WTC11 (cell line): ENCODE data around the gene SIGMAR1. TPM values are rescaled to one million over a fixed set of nuclear protein-coding genes. Genes with fewer than 3 reads are reported as not detected.

Experiments used
- ATAC-seq: fragments of 200-7000 bp; cut with Tn5 transposase; 2 replicates; pipeline ENCODE4 v1.10.0; 2021; ENCODE audit warnings: mild to moderate bottlenecking, moderate library complexity
- CTCF ChIA-PET: fragments of 300-600 bp; sonication (Branson Sonifier 250); formaldehyde crosslinking; loops from one replicate; lab custom pipeline; 2021; ENCODE audit warnings: antibody characterized with exemption; lab: Charles Lee
- POLR2A ChIA-PET: fragments of 350-600 bp; sonication (Branson Sonifier 250); formaldehyde crosslinking; loops from one replicate; lab custom pipeline; 2021; ENCODE audit warnings: antibody characterized with exemption; lab: Charles Lee
- DNase-seq: peaks from one replicate; pipeline ENCODE4 v3.0.0; 2021; ENCODE audit warnings: low spot score
- H3K27ac Mint-ChIP-seq: 2 replicates; pipeline ENCODE4 v1.8.0; 2021; ENCODE audit warnings: mixed read lengths
- H3K27me3 Mint-ChIP-seq: 2 replicates; pipeline ENCODE4 v1.8.0; 2021; ENCODE audit warnings: low read depth, mild to moderate bottlenecking, moderate library complexity, mixed read lengths
- H3K36me3 Mint-ChIP-seq: 2 replicates; pipeline ENCODE4 v1.8.0; 2021; ENCODE audit warnings: mixed read lengths
- H3K4me1 Mint-ChIP-seq: 2 replicates; pipeline ENCODE4 v1.8.0; 2022; ENCODE audit warnings: mixed read lengths
- H3K4me3 Mint-ChIP-seq: 2 replicates; pipeline ENCODE4 v1.8.0; 2021; ENCODE audit warnings: mild to moderate bottlenecking, moderate library complexity, mixed read lengths
- H3K9me3 Mint-ChIP-seq: 2 replicates; pipeline ENCODE4 v1.8.0; 2021; ENCODE audit warnings: mixed read lengths
- ATF2 ChIP-seq: sonication (generic); formaldehyde crosslinking; IDR thresholded peaks from 2 replicates; pipeline ENCODE4 v1.8.1; 2022; ENCODE audit warnings: low read depth, missing genetic modification reagents, borderline replicate concordance
- E2F4 ChIP-seq: sonication (generic); formaldehyde crosslinking; IDR thresholded peaks from 2 replicates; pipeline ENCODE4 v1.8.1; 2022; ENCODE audit warnings: low read depth, mild to moderate bottlenecking, moderate library complexity, missing genetic modification reagents, borderline replicate concordance
- FOXP1 ChIP-seq: sonication (generic); formaldehyde crosslinking; IDR thresholded peaks from 2 replicates; pipeline ENCODE4 v1.8.0; 2022; ENCODE audit warnings: missing genetic modification reagents, mild to moderate bottlenecking, moderate library complexity, borderline replicate concordance
- IRF1 ChIP-seq: sonication (generic); formaldehyde crosslinking; IDR thresholded peaks from 2 replicates; pipeline ENCODE4 v1.8.0; 2023; ENCODE audit warnings: missing genetic modification reagents
- IRF2 ChIP-seq: sonication (generic); formaldehyde crosslinking; IDR thresholded peaks from 2 replicates; pipeline ENCODE4 v1.8.0; 2022; ENCODE audit warnings: low read depth, missing genetic modification reagents, borderline replicate concordance
- MLX ChIP-seq: sonication (generic); formaldehyde crosslinking; IDR thresholded peaks from 2 replicates; pipeline ENCODE4 v1.8.1; 2023; ENCODE audit warnings: mild to moderate bottlenecking, missing genetic modification reagents, moderate library complexity
- RORB ChIP-seq: fragments of 250-450 bp; sonication (Bioruptor Pico); IDR thresholded peaks from 2 replicates; pipeline ENCODE4 v1.9.0; 2021; ENCODE audit warnings: mild to moderate bottlenecking
- SOX15 ChIP-seq: fragments of 250-450 bp; sonication (Bioruptor Pico); IDR thresholded peaks from 2 replicates; pipeline ENCODE4 v1.9.0; 2021; ENCODE audit warnings: mild to moderate bottlenecking
- USF2 ChIP-seq: sonication (generic); formaldehyde crosslinking; IDR thresholded peaks from 2 replicates; pipeline ENCODE4 v1.8.1; 2023; ENCODE audit warnings: mild to moderate bottlenecking, missing genetic modification reagents, moderate library complexity
- ZNF219 ChIP-seq: sonication (generic); formaldehyde crosslinking; IDR thresholded peaks from 2 replicates; pipeline ENCODE4 v1.8.0; 2023; ENCODE audit warnings: missing genetic modification reagents, mild to moderate bottlenecking, borderline replicate concordance
- ZNF281 ChIP-seq: sonication (generic); formaldehyde crosslinking; IDR thresholded peaks from 2 replicates; pipeline ENCODE4 v1.8.0; 2023; ENCODE audit warnings: mild to moderate bottlenecking, missing genetic modification reagents
- ZNF317 ChIP-seq: sonication (generic); formaldehyde crosslinking; IDR thresholded peaks from 2 replicates; pipeline ENCODE4 v1.8.1; 2023; ENCODE audit warnings: low read depth, mild to moderate bottlenecking, moderate library complexity, missing genetic modification reagents, borderline replicate concordance
- total RNA-seq: library from RNA; stranded (reverse); gene quantifications from 3 replicates; pipeline ENCODE4 v1.2.3, GENCODE V29; 2021

The SIGMAR1 gene
- total RNA-seq, 1 experiment from 2014 or later: 108 TPM

GRCh38 chr9:34636791-34637355, 714 bp downstream of the SIGMAR1 start:
- POLR2A ChIA-PET: interaction anchor here (1.5 to 2.1 kb wide), 4 partner anchors 10 to 28 kb away, joined by 5 to 25 read pairs (median 6); partner anchors contain the start of genes DCTN3, GALT and IL11RA
- Mint-ChIP-seq H3K27ac (no peak overlapping the region), H3K4me1 (peaks cover 22% of the 10 kb centered on the region), H3K27me3 (peaks cover 18% of the 10 kb centered on the region), H3K36me3 (peaks cover 4% of the 10 kb centered on the region), H3K9me3 (no peaks in the 10 kb centered on the region), H3K4me3 (peak overlapping the region; percentile 83)
- CTCF ChIA-PET: interaction anchor here (0.7 to 6.7 kb wide), 16 partner anchors 8 to 233 kb away, joined by 3 to 94 read pairs (median 8); partner anchors contain the start of genes ARID3C, CCL27, DCTN3 and GALT
- ATAC-seq (no peak), DNase-seq (no peak)
- TF ChIP-seq IRF2 (CRISPR knock-in tag): no peak
- TF ChIP-seq ZNF281: peak; percentile 66
- 0 out of 2 replicates have a peak, but pooled peaks have one; percentile 53 for TF ChIP-seq USF2 (CRISPR knock-in tag)
- no peak for TF ChIP-seq ATF2 (CRISPR knock-in tag)
- no peak for TF ChIP-seq MLX

GRCh38 chr9:34635556-34635955, 2.0 kb downstream of the SIGMAR1 start:
- DNase-seq (no peak), ATAC-seq (no peak)
- Mint-ChIP-seq H3K4me3 (peak overlapping the region; percentile 83), H3K9me3 (no peaks in the 10 kb centered on the region), H3K27me3 (peaks cover 31% of the 10 kb centered on the region), H3K36me3 (peaks cover 4% of the 10 kb centered on the region), H3K27ac (no peak overlapping the region), H3K4me1 (peaks cover 25% of the 10 kb centered on the region)
- TF ChIP-seq IRF1 (CRISPR knock-in tag) (no peak), FOXP1 (0 out of 2 replicates have a peak, but pooled peaks have one; percentile 31)
- POLR2A ChIA-PET: no interaction called here
- CTCF ChIA-PET: interaction anchor here (0.5 to 6.7 kb wide), 9 partner anchors 10 to 232 kb away, joined by 3 to 94 read pairs (median 7); partner anchors contain the start of genes GALT and RPP25L

GRCh38 chr9:34634551-34635248, 2.9 kb downstream of the SIGMAR1 start:
- ATAC-seq (no peak), DNase-seq (no peak)
- H3K27ac Mint-ChIP-seq: no peak overlapping the region
- no peaks in the 10 kb centered on the region for H3K9me3 Mint-ChIP-seq
- H3K4me3 Mint-ChIP-seq: no peak overlapping the region
- POLR2A ChIA-PET: interaction anchor here (1.2 kb wide), 1 partner anchor 11 kb away, joined by 8 read pairs; the partner anchor contains the start of gene GALT
- CTCF ChIA-PET: interaction anchor here (0.5 to 6.7 kb wide), 33 partner anchors 8 to 231 kb away, joined by 3 to 94 read pairs (median 6); partner anchors contain the start of genes DCTN3, ENHO, GALT and IL11RA
- peaks cover 30% of the 10 kb centered on the region for H3K4me1 Mint-ChIP-seq
- H3K36me3 Mint-ChIP-seq: peaks cover 4% of the 10 kb centered on the region
- H3K27me3 Mint-ChIP-seq: peaks cover 40% of the 10 kb centered on the region
- TF ChIP-seq ZNF317: no peak
- TF ChIP-seq SOX15: no peak
- no peak for TF ChIP-seq ZNF219 (CRISPR knock-in tag)
- no peak for TF ChIP-seq E2F4 (CRISPR knock-in tag)
- no peak for TF ChIP-seq RORB (CRISPR knock-in tag)
- no peak for TF ChIP-seq IRF2 (CRISPR knock-in tag)
